HEK293 (cell line): ENCODE measurements around the gene ABHD8.

ENCODE experiments used
- ZBTB1 ChIP-seq: fragments of 450-650 bp; formaldehyde crosslinking; IDR thresholded peaks from 2 replicates; pipeline ENCODE4 v1.5.1; 2016; ENCODE audit warnings: missing biosample characterization, missing genetic modification characterization
- ZIC2 ChIP-seq: fragments of 450-650 bp; formaldehyde crosslinking; IDR thresholded peaks from 2 replicates; pipeline ENCODE4 v1.5.1; 2016; ENCODE audit warnings: missing biosample characterization, missing genetic modification characterization
- ZNF223 ChIP-seq: fragments of 450-650 bp; formaldehyde crosslinking; IDR thresholded peaks from 2 replicates; pipeline ENCODE4 v1.5.1; 2016; ENCODE audit warnings: missing biosample characterization, missing genetic modification characterization
- ZNF274 ChIP-seq, 2 experiments: fragments of 200-500 bp in 1 of 2; fragments of 450-650 bp in 1 of 2; sonication (Bioruptor generic) in 1 of 2; formaldehyde crosslinking in 1 of 2; IDR thresholded peaks; 2 replicates each; pipeline versions ENCODE4 v1.5.1 to v1.6.1; 2014 to 2016; ENCODE audit warnings: borderline replicate concordance in 1 of 2, inconsistent platforms in 1 of 2, low read length in 1 of 2, missing biosample characterization in 1 of 2, missing genetic modification characterization in 1 of 2
- ZNF585B ChIP-seq: fragments of 450-650 bp; formaldehyde crosslinking; IDR thresholded peaks from 2 replicates; pipeline ENCODE4 v1.5.1; 2016; ENCODE audit warnings: missing biosample characterization, missing genetic modification characterization
- ZNF610 ChIP-seq: fragments of 450-650 bp; formaldehyde crosslinking; IDR thresholded peaks from 2 replicates; pipeline ENCODE4 v1.5.1; 2016; ENCODE audit warnings: missing biosample characterization, missing genetic modification characterization, borderline replicate concordance
- ZNF670 ChIP-seq: fragments of 450-650 bp; formaldehyde crosslinking; IDR thresholded peaks from 2 replicates; pipeline ENCODE4 v1.5.1; 2016; ENCODE audit warnings: missing biosample characterization, missing genetic modification characterization, low read depth
- TF ChIP-seq, protein P1 (sequence below): fragments of 450-650 bp; formaldehyde crosslinking; IDR thresholded peaks from 2 replicates; pipeline ENCODE4 v1.5.1; 2016; ENCODE audit warnings: missing biosample characterization, missing genetic modification characterization
- TF ChIP-seq, protein P2 (sequence below): fragments of 450-650 bp; formaldehyde crosslinking; IDR thresholded peaks from 2 replicates; pipeline ENCODE4 v1.5.1; 2016; ENCODE audit warnings: missing biosample characterization, missing genetic modification characterization
- TF ChIP-seq, protein P3 (sequence below): sonication (generic); formaldehyde crosslinking; IDR thresholded peaks from 2 replicates; pipeline ENCODE4 v1.8.1; 2022; ENCODE audit warnings: mild to moderate bottlenecking, moderate library complexity, missing genetic modification reagents
- TF ChIP-seq, protein P4 (sequence below): fragments of 450-650 bp; formaldehyde crosslinking; IDR thresholded peaks from 2 replicates; pipeline ENCODE4 v1.5.1; 2016; ENCODE audit warnings: missing biosample characterization, missing genetic modification characterization
- TF ChIP-seq, protein P5 (sequence below): fragments of 450-650 bp; formaldehyde crosslinking; IDR thresholded peaks from 2 replicates; pipeline ENCODE4 v1.5.1; 2016; ENCODE audit warnings: missing biosample characterization, missing genetic modification characterization

DNA sequence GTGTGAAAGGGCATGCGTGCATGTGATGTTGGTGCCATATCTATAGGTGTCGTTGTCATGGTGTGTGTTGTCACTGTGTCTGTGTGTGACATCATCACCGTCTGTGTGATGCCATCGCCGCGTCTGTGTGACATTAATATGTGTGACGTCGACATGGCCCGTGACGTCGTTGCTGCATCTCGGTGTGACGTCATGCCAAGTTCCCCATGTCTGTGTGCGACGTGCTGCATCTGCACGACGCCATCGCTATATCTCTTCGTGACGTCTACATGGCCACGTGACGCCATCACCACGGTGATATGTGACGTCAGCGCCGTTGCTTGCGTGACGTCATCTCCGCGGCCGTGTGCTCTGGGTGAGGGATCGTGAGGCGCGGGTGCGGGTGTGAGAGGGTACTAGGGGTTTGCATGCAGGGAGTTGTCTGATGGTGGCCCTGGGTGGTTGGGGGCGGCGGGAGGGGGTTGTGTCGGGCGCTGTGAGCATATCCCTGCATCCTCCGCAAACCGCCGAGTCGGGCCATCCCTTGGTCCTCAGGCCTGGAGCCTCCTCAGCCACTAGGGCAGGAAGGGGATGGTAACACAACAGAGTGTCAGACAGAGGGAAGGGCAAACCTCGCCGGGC, 48.7 kb upstream of the ABHD8 start:
- TF ChIP-seq ZBTB1 (tag by site-specific recombination) (no peak), ZNF223 (tag by site-specific recombination) (no peak), ZNF274 (IDR thresholded peaks at IDR 0.05; ENCODE audit: low read length) (no peak), ZNF274 (tag by site-specific recombination; IDR thresholded peaks at IDR 0.05; ENCODE audit: borderline replicate concordance) (no peak), ZNF670 (tag by site-specific recombination) (no peak), ZNF610 (tag by site-specific recombination) (no peak), ZIC2 (tag by site-specific recombination) (no peak), ZNF585B (tag by site-specific recombination) (no peak)
- TF ChIP-seq, protein P1, sequence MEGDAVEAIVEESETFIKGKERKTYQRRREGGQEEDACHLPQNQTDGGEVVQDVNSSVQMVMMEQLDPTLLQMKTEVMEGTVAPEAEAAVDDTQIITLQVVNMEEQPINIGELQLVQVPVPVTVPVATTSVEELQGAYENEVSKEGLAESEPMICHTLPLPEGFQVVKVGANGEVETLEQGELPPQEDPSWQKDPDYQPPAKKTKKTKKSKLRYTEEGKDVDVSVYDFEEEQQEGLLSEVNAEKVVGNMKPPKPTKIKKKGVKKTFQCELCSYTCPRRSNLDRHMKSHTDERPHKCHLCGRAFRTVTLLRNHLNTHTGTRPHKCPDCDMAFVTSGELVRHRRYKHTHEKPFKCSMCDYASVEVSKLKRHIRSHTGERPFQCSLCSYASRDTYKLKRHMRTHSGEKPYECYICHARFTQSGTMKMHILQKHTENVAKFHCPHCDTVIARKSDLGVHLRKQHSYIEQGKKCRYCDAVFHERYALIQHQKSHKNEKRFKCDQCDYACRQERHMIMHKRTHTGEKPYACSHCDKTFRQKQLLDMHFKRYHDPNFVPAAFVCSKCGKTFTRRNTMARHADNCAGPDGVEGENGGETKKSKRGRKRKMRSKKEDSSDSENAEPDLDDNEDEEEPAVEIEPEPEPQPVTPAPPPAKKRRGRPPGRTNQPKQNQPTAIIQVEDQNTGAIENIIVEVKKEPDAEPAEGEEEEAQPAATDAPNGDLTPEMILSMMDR = no peak
- TF ChIP-seq, protein P2, sequence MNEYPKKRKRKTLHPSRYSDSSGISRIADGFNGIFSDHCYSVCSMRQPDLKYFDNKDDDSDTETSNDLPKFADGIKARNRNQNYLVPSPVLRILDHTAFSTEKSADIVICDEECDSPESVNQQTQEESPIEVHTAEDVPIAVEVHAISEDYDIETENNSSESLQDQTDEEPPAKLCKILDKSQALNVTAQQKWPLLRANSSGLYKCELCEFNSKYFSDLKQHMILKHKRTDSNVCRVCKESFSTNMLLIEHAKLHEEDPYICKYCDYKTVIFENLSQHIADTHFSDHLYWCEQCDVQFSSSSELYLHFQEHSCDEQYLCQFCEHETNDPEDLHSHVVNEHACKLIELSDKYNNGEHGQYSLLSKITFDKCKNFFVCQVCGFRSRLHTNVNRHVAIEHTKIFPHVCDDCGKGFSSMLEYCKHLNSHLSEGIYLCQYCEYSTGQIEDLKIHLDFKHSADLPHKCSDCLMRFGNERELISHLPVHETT = no peak
- TF ChIP-seq, protein P3, sequence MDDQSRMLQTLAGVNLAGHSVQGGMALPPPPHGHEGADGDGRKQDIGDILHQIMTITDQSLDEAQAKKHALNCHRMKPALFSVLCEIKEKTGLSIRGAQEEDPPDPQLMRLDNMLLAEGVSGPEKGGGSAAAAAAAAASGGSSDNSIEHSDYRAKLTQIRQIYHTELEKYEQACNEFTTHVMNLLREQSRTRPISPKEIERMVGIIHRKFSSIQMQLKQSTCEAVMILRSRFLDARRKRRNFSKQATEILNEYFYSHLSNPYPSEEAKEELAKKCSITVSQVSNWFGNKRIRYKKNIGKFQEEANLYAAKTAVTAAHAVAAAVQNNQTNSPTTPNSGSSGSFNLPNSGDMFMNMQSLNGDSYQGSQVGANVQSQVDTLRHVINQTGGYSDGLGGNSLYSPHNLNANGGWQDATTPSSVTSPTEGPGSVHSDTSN (CRISPR knock-in tag) = no peak
- TF ChIP-seq, protein P4, sequence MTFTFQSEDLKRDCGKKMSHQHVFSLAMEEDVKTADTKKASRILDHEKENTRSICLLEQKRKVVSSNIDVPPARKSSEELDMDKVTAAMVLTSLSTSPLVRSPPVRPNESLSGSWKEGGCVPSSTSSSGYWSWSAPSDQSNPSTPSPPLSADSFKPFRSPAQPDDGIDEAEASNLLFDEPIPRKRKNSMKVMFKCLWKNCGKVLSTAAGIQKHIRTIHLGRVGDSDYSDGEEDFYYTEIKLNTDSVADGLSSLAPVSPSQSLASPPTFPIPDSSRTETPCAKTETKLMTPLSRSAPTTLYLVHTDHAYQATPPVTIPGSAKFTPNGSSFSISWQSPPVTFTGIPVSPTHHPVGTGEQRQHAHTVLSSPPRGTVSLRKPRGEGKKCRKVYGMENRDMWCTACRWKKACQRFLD (tag by site-specific recombination) = no peak
- TF ChIP-seq, protein P5, sequence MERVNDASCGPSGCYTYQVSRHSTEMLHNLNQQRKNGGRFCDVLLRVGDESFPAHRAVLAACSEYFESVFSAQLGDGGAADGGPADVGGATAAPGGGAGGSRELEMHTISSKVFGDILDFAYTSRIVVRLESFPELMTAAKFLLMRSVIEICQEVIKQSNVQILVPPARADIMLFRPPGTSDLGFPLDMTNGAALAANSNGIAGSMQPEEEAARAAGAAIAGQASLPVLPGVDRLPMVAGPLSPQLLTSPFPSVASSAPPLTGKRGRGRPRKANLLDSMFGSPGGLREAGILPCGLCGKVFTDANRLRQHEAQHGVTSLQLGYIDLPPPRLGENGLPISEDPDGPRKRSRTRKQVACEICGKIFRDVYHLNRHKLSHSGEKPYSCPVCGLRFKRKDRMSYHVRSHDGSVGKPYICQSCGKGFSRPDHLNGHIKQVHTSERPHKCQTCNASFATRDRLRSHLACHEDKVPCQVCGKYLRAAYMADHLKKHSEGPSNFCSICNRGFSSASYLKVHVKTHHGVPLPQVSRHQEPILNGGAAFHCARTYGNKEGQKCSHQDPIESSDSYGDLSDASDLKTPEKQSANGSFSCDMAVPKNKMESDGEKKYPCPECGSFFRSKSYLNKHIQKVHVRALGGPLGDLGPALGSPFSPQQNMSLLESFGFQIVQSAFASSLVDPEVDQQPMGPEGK = no peak
